ENCODE data around the gene MMP7.

DNA sequence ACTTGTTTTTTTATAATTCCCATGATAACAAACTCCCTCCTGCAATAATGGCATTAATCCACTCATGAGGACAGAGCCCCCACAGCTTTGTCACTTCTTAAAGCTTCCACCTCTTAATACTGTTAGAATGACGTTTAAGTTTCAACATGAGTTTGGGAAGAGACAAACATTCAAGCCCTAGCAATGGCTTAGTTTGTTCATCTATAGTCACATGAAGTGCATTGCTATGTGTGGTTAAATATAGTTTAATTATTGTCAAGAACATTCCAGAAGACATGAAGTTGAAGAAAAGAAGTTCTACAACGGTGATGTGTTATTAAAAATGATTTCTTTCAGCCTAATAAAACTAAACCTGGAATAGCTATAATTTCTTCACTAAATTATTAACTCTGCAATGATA, 30.6 kb downstream of the MMP7 start:
- TF ChIP-seq EZH2phosphoT487 (IDR thresholded peaks at IDR 0.05; ENCODE audit: borderline replicate concordance, low read depth) (no peak), RAD21 (IDR thresholded peaks at IDR 0.05; ENCODE audit: low read length) (no peak), MEF2A (IDR thresholded peaks at IDR 0.05; ENCODE audit: borderline replicate concordance, low read depth) (no peak), EP300 (IDR thresholded peaks at IDR 0.05; ENCODE audit: borderline replicate concordance in 1 of 2, low read depth in 1 of 2, low read length in 1 of 2) (no peak), NFIC (IDR thresholded peaks at IDR 0.05; ENCODE audit: borderline replicate concordance) (no peak), POLR2AphosphoS5 (IDR thresholded peaks at IDR 0.05; ENCODE audit: low read depth, low read length) (no peak), SMC3 (IDR thresholded peaks at IDR 0.05; ENCODE audit: low read depth, low read length) (no peak), ELF1 (IDR thresholded peaks at IDR 0.05) (no peak)
- TF ChIP-seq, protein P1, sequence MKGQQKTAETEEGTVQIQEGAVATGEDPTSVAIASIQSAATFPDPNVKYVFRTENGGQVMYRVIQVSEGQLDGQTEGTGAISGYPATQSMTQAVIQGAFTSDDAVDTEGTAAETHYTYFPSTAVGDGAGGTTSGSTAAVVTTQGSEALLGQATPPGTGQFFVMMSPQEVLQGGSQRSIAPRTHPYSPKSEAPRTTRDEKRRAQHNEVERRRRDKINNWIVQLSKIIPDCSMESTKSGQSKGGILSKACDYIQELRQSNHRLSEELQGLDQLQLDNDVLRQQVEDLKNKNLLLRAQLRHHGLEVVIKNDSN (IDR thresholded peaks at IDR 0.05; ENCODE audit: borderline replicate concordance, low read depth): no peak
- TF ChIP-seq, protein P2, sequence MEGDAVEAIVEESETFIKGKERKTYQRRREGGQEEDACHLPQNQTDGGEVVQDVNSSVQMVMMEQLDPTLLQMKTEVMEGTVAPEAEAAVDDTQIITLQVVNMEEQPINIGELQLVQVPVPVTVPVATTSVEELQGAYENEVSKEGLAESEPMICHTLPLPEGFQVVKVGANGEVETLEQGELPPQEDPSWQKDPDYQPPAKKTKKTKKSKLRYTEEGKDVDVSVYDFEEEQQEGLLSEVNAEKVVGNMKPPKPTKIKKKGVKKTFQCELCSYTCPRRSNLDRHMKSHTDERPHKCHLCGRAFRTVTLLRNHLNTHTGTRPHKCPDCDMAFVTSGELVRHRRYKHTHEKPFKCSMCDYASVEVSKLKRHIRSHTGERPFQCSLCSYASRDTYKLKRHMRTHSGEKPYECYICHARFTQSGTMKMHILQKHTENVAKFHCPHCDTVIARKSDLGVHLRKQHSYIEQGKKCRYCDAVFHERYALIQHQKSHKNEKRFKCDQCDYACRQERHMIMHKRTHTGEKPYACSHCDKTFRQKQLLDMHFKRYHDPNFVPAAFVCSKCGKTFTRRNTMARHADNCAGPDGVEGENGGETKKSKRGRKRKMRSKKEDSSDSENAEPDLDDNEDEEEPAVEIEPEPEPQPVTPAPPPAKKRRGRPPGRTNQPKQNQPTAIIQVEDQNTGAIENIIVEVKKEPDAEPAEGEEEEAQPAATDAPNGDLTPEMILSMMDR (IDR thresholded peaks at IDR 0.05): no peak
- TF ChIP-seq, protein P3, sequence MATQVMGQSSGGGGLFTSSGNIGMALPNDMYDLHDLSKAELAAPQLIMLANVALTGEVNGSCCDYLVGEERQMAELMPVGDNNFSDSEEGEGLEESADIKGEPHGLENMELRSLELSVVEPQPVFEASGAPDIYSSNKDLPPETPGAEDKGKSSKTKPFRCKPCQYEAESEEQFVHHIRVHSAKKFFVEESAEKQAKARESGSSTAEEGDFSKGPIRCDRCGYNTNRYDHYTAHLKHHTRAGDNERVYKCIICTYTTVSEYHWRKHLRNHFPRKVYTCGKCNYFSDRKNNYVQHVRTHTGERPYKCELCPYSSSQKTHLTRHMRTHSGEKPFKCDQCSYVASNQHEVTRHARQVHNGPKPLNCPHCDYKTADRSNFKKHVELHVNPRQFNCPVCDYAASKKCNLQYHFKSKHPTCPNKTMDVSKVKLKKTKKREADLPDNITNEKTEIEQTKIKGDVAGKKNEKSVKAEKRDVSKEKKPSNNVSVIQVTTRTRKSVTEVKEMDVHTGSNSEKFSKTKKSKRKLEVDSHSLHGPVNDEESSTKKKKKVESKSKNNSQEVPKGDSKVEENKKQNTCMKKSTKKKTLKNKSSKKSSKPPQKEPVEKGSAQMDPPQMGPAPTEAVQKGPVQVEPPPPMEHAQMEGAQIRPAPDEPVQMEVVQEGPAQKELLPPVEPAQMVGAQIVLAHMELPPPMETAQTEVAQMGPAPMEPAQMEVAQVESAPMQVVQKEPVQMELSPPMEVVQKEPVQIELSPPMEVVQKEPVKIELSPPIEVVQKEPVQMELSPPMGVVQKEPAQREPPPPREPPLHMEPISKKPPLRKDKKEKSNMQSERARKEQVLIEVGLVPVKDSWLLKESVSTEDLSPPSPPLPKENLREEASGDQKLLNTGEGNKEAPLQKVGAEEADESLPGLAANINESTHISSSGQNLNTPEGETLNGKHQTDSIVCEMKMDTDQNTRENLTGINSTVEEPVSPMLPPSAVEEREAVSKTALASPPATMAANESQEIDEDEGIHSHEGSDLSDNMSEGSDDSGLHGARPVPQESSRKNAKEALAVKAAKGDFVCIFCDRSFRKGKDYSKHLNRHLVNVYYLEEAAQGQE (IDR thresholded peaks at IDR 0.05; ENCODE audit: low read depth, low read length): no peak
- TF ChIP-seq, protein P4, sequence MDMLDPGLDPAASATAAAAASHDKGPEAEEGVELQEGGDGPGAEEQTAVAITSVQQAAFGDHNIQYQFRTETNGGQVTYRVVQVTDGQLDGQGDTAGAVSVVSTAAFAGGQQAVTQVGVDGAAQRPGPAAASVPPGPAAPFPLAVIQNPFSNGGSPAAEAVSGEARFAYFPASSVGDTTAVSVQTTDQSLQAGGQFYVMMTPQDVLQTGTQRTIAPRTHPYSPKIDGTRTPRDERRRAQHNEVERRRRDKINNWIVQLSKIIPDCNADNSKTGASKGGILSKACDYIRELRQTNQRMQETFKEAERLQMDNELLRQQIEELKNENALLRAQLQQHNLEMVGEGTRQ (IDR thresholded peaks at IDR 0.05; ENCODE audit: borderline replicate concordance, low read depth, low read length): no peak
- TF ChIP-seq, protein P5, sequence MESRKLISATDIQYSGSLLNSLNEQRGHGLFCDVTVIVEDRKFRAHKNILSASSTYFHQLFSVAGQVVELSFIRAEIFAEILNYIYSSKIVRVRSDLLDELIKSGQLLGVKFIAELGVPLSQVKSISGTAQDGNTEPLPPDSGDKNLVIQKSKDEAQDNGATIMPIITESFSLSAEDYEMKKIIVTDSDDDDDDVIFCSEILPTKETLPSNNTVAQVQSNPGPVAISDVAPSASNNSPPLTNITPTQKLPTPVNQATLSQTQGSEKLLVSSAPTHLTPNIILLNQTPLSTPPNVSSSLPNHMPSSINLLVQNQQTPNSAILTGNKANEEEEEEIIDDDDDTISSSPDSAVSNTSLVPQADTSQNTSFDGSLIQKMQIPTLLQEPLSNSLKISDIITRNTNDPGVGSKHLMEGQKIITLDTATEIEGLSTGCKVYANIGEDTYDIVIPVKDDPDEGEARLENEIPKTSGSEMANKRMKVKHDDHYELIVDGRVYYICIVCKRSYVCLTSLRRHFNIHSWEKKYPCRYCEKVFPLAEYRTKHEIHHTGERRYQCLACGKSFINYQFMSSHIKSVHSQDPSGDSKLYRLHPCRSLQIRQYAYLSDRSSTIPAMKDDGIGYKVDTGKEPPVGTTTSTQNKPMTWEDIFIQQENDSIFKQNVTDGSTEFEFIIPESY (IDR thresholded peaks at IDR 0.05; ENCODE audit: borderline replicate concordance, low read depth): no peak
- TF ChIP-seq, protein P6, sequence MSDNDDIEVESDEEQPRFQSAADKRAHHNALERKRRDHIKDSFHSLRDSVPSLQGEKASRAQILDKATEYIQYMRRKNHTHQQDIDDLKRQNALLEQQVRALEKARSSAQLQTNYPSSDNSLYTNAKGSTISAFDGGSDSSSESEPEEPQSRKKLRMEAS (IDR thresholded peaks at IDR 0.05; ENCODE audit: low read depth): no peak

Data from SK-N-SH (cell line).